ENCODE data around the gene CDKAL1.

The CDKAL1 gene

GRCh38 chr6:20814494-20814893 lies 280.2 kb downstream of the CDKAL1 start:
- no peak overlapping the region for H2AFZ ChIP-seq
- no peak overlapping the region for H3K4me3 ChIP-seq (ENCODE audit: low read depth, low read length)
- peaks cover 3% of the 10 kb centered on the region for H3K4me1 ChIP-seq
- no peak for TF ChIP-seq CTCF (IDR thresholded peaks at IDR 0.05)
- no peak overlapping the region for H3K4me2 ChIP-seq (ENCODE audit: low read length)
- H3K27me3 ChIP-seq (ENCODE audit: control insufficient read depth, insufficient read depth, low read length), result no peaks in the 10 kb centered on the region
- H3K9ac ChIP-seq, result no peak overlapping the region
- no peaks in the 10 kb centered on the region for H3K36me3 ChIP-seq (ENCODE audit: control insufficient read depth, insufficient read depth, low read length)
- no peaks in the 10 kb centered on the region for H3K9me3 ChIP-seq (ENCODE audit: control insufficient read depth, low read length)
- no peaks in the 10 kb centered on the region for H3K79me2 ChIP-seq
- no peak overlapping the region for H3K27ac ChIP-seq

GRCh38 chr6:20816126-20816525 lies 281.9 kb downstream of the CDKAL1 start:
- H3K9me3 ChIP-seq (ENCODE audit: control insufficient read depth, low read length), result no peaks in the 10 kb centered on the region
- TF ChIP-seq CTCF (IDR thresholded peaks at IDR 0.05), result no peak
- no peaks in the 10 kb centered on the region for H3K27me3 ChIP-seq (ENCODE audit: control insufficient read depth, insufficient read depth, low read length)
- H2AFZ ChIP-seq, result no peak overlapping the region
- no peak overlapping the region for H3K4me3 ChIP-seq (ENCODE audit: low read depth, low read length)
- H3K4me2 ChIP-seq (ENCODE audit: low read length), result no peak overlapping the region
- no peak overlapping the region for H3K9ac ChIP-seq
- no peaks in the 10 kb centered on the region for H3K4me1 ChIP-seq
- H3K27ac ChIP-seq, result no peak overlapping the region
- H3K36me3 ChIP-seq (ENCODE audit: control insufficient read depth, insufficient read depth, low read length), result no peaks in the 10 kb centered on the region
- H3K79me2 ChIP-seq, result no peaks in the 10 kb centered on the region

- H3K9me3 ChIP-seq (ENCODE audit: control insufficient read depth, low read length), result no peaks in the 10 kb centered on the region
- no peak overlapping the region for H3K4me2 ChIP-seq (ENCODE audit: low read length)
- H3K27ac ChIP-seq, result no peak overlapping the region
- H2AFZ ChIP-seq, result no peak overlapping the region
- H3K79me2 ChIP-seq, result no peaks in the 10 kb centered on the region
- H3K27me3 ChIP-seq (ENCODE audit: control insufficient read depth, insufficient read depth, low read length), result no peaks in the 10 kb centered on the region
- H3K4me3 ChIP-seq (ENCODE audit: low read depth, low read length), result no peak overlapping the region
- no peaks in the 10 kb centered on the region for H3K36me3 ChIP-seq (ENCODE audit: control insufficient read depth, insufficient read depth, low read length)
- TF ChIP-seq CTCF (IDR thresholded peaks at IDR 0.05), result no peak
- no peak overlapping the region for H3K9ac ChIP-seq
- H3K4me1 ChIP-seq, result no peaks in the 10 kb centered on the region
Measured at GRCh38 chr6:20817806-20818320, 283.6 kb downstream of the CDKAL1 start.

GRCh38 chr6:20819774-20820400 lies 285.6 kb downstream of the CDKAL1 start:
- Histone ChIP-seq H3K27ac (no peak overlapping the region), H3K9ac (no peak overlapping the region), H3K79me2 (no peaks in the 10 kb centered on the region), H3K36me3 (ENCODE audit: control insufficient read depth, insufficient read depth, low read length) (no peaks in the 10 kb centered on the region), H2AFZ (no peak overlapping the region), H3K9me3 (ENCODE audit: control insufficient read depth, low read length) (no peaks in the 10 kb centered on the region), H3K4me2 (ENCODE audit: low read length) (no peak overlapping the region), H3K4me3 (ENCODE audit: low read depth, low read length) (no peak overlapping the region), H3K27me3 (ENCODE audit: control insufficient read depth, insufficient read depth, low read length) (no peaks in the 10 kb centered on the region), H3K4me1 (no peaks in the 10 kb centered on the region)
- TF ChIP-seq CTCF (IDR thresholded peaks at IDR 0.05), result no peak

- no peak overlapping the region for H3K4me3 ChIP-seq (ENCODE audit: low read depth, low read length)
- no peak for TF ChIP-seq CTCF (IDR thresholded peaks at IDR 0.05)
Measured at GRCh38 chr6:20826378-20826777, 292.1 kb downstream of the CDKAL1 start.

More at GRCh38 chr6:20826378-20826777, 292.1 kb downstream of the CDKAL1 start:
- Histone ChIP-seq H3K9me3 (ENCODE audit: control insufficient read depth, low read length) (no peaks in the 10 kb centered on the region), H3K27ac (no peak overlapping the region), H3K9ac (no peak overlapping the region), H3K79me2 (no peaks in the 10 kb centered on the region), H2AFZ (no peak overlapping the region), H3K4me1 (no peaks in the 10 kb centered on the region), H3K36me3 (ENCODE audit: control insufficient read depth, insufficient read depth, low read length) (no peaks in the 10 kb centered on the region), H3K27me3 (ENCODE audit: control insufficient read depth, insufficient read depth, low read length) (no peaks in the 10 kb centered on the region), H3K4me2 (ENCODE audit: low read length) (no peak overlapping the region)

Measured in parathyroid adenoma (tissue), 2 donors.